Adrenal gland (tissue), 12 donors: ENCODE data around the gene LY86. TPM values are rescaled to one million over a fixed set of nuclear protein-coding genes. Genes with fewer than 3 reads are reported as not detected.

Experiments
- DNase-seq, 7 donors: peaks; one replicate each; pipeline ENCODE4 v3.0.0-alpha.2; 2019 to 2020
- H3K27ac ChIP-seq, 5 donors: fragments of 200-600 bp; sonication (generic) in 4 of 5; 1 replicate in 3 of 5; 2 replicates in 2 of 5; pipeline versions ENCODE4 v1.5.1 to v1.8.0; 2016 to 2020; ENCODE audit warnings: mild to moderate bottlenecking in 1 of 5
- H3K27me3 ChIP-seq: fragments of 200-600 bp; 2 replicates; pipeline ENCODE4 v1.8.0; 2021
- H3K36me3 ChIP-seq, 2 donors: fragments of 200-600 bp; replicated peaks in 1 of 2; 1 replicate in 1 of 2; 2 replicates in 1 of 2; pipeline versions ENCODE4 v1.5.1 to v1.8.0; 2018 to 2022
- H3K4me1 ChIP-seq, 2 donors: fragments of 200-600 bp; replicated peaks in 1 of 2; 1 replicate in 1 of 2; 2 replicates in 1 of 2; pipeline versions ENCODE4 v1.5.1 to v1.8.0; 2018 to 2021
- H3K4me3 ChIP-seq, 4 donors: fragments of 200-600 bp; sonication (generic) in 3 of 4; one replicate each; pipeline ENCODE4 v1.5.1; 2016 to 2018
- H3K9me3 ChIP-seq, 3 donors: fragments of 200-600 bp; sonication (generic) in 1 of 3; replicated peaks in 1 of 3; 1 replicate in 2 of 3; 2 replicates in 1 of 3; pipeline versions ENCODE4 v1.5.1 to v1.8.0; 2016 to 2021
- POLR2A ChIP-seq, 2 donors: fragments of 450-650 bp; IDR thresholded peaks; one replicate each; pipeline ENCODE4 v1.6.1; 2017; ENCODE audit warnings: antibody characterized with exemption in 2 of 2, mild to moderate bottlenecking in 2 of 2, moderate library complexity in 1 of 2
- WGBS, 4 donors: extraction: QIAGEN DNeasy Blood & Tissue Kit in 2 of 4; methylation state at CpG; one replicate each; pipeline versions ENCODE4 v1.1.5 to v1.1.7; 2013 to 2017; 5-methylcytosine and 5-hydroxymethylcytosine counted together
- intact Hi-C, 2 donors: fragments of 100-400 bp; cut with DNase I; formaldehyde crosslinking; loops; one replicate each; pipeline versions ENCODE4 v1.14.1 to v1.15.0; 2022 to 2023
- polyA plus RNA-seq, 3 donors: library from polyadenylated mRNA; stranded (reverse); fragments of 200-250 nt in 2 of 3; fragments of 350-450 nt in 1 of 3; fragmentation: Illumina TruSeq in 1 of 3; extraction: RNeasy Lipid Tissue Mini Kit (QIAGEN cat#74804) in 1 of 3; gene quantifications; one replicate each; pipeline ENCODE4 v1.2.3, GENCODE V29; 2013 to 2014
- total RNA-seq, 9 donors: library from RNA; depleted of rRNA in 4 of 9; stranded (reverse); fragments of >200 nt in 4 of 9; fragments of 120-200 nt in 1 of 9; fragmentation: NEBNext Ultra II Directional in 1 of 9; extraction: Animal tissue kit (Norgen Biotek cat#: 25700) in 1 of 9; gene quantifications; one replicate each; pipeline versions ENCODE4 v1.1.0 to v1.2.4, GENCODE V29; 2013 to 2023
- TF ChIP-seq, protein P1 (sequence below), 6 experiments: fragments of 450-650 bp in 4 of 6; fragments of 200-600 bp in 2 of 6; sonication (generic) in 1 of 6; IDR thresholded peaks; 1 replicate in 5 of 6; 2 replicates in 1 of 6; pipeline versions ENCODE4 v1.5.1 to v1.8.0; 2016 to 2021; ENCODE audit warnings: antibody characterized with exemption in 6 of 6, mild to moderate bottlenecking in 2 of 6, moderate library complexity in 1 of 6
- donor health status: healthy with polysubstance abuse.
- donor health status: Bipolar disorder and iron deficiency.
- donor health status: DM: yes; HTN: yes; CAD: no.
- donor health status: DM: no; HTN: no; CAD: no.
- donor health status: DM: no; HTN: no; CAD: no.
- donor health status: DM: yes; HTN: yes; CAD: no.

LY86 gene
- total and polyA plus RNA-seq, 12 donors: 0.60 to 25.7 (median 7.1) TPM

GRCh38 chr6:6579281-6579680 is 9.2 kb upstream of the LY86 start:
- Histone ChIP-seq H3K4me3 (no peak overlapping the region), H3K4me1 (no peaks in the 10 kb centered on the region), H3K27me3 (no peaks in the 10 kb centered on the region), H3K36me3 (no peaks in the 10 kb centered on the region), H3K9me3 (no peaks in the 10 kb centered on the region), H3K27ac (no peak overlapping the region)
- TF ChIP-seq, protein P1, sequence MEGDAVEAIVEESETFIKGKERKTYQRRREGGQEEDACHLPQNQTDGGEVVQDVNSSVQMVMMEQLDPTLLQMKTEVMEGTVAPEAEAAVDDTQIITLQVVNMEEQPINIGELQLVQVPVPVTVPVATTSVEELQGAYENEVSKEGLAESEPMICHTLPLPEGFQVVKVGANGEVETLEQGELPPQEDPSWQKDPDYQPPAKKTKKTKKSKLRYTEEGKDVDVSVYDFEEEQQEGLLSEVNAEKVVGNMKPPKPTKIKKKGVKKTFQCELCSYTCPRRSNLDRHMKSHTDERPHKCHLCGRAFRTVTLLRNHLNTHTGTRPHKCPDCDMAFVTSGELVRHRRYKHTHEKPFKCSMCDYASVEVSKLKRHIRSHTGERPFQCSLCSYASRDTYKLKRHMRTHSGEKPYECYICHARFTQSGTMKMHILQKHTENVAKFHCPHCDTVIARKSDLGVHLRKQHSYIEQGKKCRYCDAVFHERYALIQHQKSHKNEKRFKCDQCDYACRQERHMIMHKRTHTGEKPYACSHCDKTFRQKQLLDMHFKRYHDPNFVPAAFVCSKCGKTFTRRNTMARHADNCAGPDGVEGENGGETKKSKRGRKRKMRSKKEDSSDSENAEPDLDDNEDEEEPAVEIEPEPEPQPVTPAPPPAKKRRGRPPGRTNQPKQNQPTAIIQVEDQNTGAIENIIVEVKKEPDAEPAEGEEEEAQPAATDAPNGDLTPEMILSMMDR (IDR thresholded peaks at IDR 0.05): no peak
- no peak for TF ChIP-seq POLR2A (IDR thresholded peaks at IDR 0.05)
- WGBS, 4 donors: 80 to 90% (median 83%) methylated on average over 1 of the region's 1 CpG
- DNase-seq: no peak
- intact Hi-C loops: no loop called here

DNA sequence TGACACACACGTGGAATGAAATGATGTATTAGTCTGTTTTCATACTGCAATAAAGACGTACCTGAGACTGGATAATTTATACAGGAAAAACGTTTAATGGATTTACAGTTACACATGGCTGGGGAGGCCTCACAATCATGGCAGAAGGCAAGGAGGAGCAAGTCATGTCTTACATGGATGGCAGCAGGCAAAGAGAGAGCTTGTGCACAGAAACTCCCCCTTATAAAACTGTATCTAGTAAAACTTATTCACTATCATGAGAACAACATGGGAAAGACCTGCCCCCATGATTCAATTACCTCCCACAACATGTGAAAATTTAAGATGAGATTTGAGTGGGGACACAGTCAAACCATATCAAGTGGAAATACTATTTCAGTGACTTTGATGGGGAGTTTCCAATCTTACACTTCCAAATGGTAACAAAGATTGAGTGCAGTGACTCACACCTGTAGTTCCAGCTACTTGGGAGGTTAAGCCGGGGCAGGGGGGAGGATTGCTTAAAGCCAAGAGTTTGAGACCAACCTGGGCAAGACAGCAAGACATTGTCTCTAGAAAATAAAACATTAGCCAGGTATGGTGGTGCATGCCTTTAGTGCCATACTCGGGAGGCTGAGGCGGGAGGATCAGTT is 8.2 kb upstream of the LY86 start:
- Histone ChIP-seq H3K4me3 (no peak overlapping the region), H3K9me3 (no peaks in the 10 kb centered on the region)
- TF ChIP-seq POLR2A (IDR thresholded peaks at IDR 0.05): no peak
- TF ChIP-seq, protein P1 (IDR thresholded peaks at IDR 0.05): no peak

GRCh38 chr6:6581054-6581453 is 7.5 kb upstream of the LY86 start:
- H3K36me3 ChIP-seq: no peaks in the 10 kb centered on the region
- no peak for DNase-seq
- H3K4me1 ChIP-seq: no peaks in the 10 kb centered on the region
- H3K4me3 ChIP-seq: no peak overlapping the region
- TF ChIP-seq, protein P1 (IDR thresholded peaks at IDR 0.05): no peak
- TF ChIP-seq POLR2A (IDR thresholded peaks at IDR 0.05): no peak
- intact Hi-C loops: no loop called here
- H3K9me3 ChIP-seq: no peaks in the 10 kb centered on the region
- WGBS, 4 donors: 68 to 78% (median 74%) methylated on average over 3 of the region's 3 CpGs
- H3K27me3 ChIP-seq: no peaks in the 10 kb centered on the region
- H3K27ac ChIP-seq: no peak overlapping the region

More for the DNA sequence above, 8.2 kb upstream of the LY86 start:
- Histone ChIP-seq H3K27me3 (no peaks in the 10 kb centered on the region), H3K36me3 (no peaks in the 10 kb centered on the region), H3K4me1 (no peaks in the 10 kb centered on the region), H3K27ac (no peak overlapping the region)
- no peak for DNase-seq
- intact Hi-C loops: no loop called here
- WGBS, 4 donors: 77 to 83% (median 78%) methylated on average over 6 of the region's 6 CpGs

DNA sequence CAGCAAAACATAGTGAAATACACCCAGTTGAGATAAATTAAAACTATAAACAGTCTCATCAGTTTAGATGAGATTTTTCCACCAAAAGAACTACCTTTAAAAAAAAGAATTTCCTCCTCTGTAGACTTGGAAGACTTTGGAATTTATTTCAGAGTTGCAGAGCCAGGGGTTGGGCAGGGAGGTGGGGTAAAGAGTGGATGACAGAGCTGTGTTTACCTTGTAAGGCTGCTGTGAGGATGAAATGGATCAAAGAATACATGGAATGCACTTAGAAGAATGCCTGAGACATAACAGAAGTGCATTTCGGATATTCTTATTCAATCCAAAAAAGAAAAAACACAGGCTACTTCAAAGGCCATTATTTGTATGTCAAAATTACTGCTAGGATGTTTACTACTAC is 6.4 kb upstream of the LY86 start:
- TF ChIP-seq, protein P1 (IDR thresholded peaks at IDR 0.05): no peak
- no peak for TF ChIP-seq POLR2A (IDR thresholded peaks at IDR 0.05)
- WGBS, 4 donors: 65 to 88% (median 78%) methylated on average over 1 of the region's 1 CpG
- H3K36me3 ChIP-seq: no peaks in the 10 kb centered on the region
- H3K27ac ChIP-seq: no peak overlapping the region
- H3K9me3 ChIP-seq: no peaks in the 10 kb centered on the region
- intact Hi-C loops: no loop called here
- DNase-seq: no peak
- no peaks in the 10 kb centered on the region for H3K4me1 ChIP-seq
- no peak overlapping the region for H3K4me3 ChIP-seq
- no peaks in the 10 kb centered on the region for H3K27me3 ChIP-seq
